Prostate gland (tissue), 2 donors: Measurements from ENCODE around the gene GMNN. TPM values are rescaled to one million over a fixed set of nuclear protein-coding genes. Genes with fewer than 3 reads are reported as not detected.
A peak's percentile ranks its signal among the peaks of the same experiment; 100 is the strongest.

Experiments used
- DNase-seq: peaks from one replicate; pipeline ENCODE4 v3.0.0-alpha.2; 2019; ENCODE audit warnings: low spot score
- H3K27ac ChIP-seq, 2 donors: fragments of 200-600 bp; sonication (generic); 2 replicates each; pipeline ENCODE4 v1.5.1; 2017 to 2019
- H3K27me3 ChIP-seq: fragments of 200-600 bp; sonication (generic); replicated peaks from 2 replicates; pipeline ENCODE4 v1.5.1; 2019; ENCODE audit not compliant: insufficient read depth
- H3K36me3 ChIP-seq, 2 donors: fragments of 200-600 bp; sonication (generic); 1 replicate in 1 of 2; 2 replicates in 1 of 2; pipeline versions ENCODE4 v1.5.1 to v1.8.1; 2017 to 2019
- H3K4me1 ChIP-seq: fragments of 200-600 bp; sonication (generic); replicated peaks from 2 replicates; pipeline ENCODE4 v1.5.1; 2019
- H3K4me3 ChIP-seq, 2 donors: fragments of 200-600 bp; sonication (generic); 2 replicates each; pipeline ENCODE4 v1.5.1; 2017 to 2019
- H3K9me3 ChIP-seq: fragments of 200-600 bp; sonication (generic); 2 replicates; pipeline ENCODE4 v1.5.1; 2017
- POLR2A ChIP-seq: fragments of 450-650 bp; IDR thresholded peaks from one replicate; pipeline ENCODE4 v1.6.1; 2016; ENCODE audit warnings: antibody characterized with exemption, mild to moderate bottlenecking
- POLR2AphosphoS5 ChIP-seq: sonication (generic); formaldehyde crosslinking; IDR thresholded peaks from one replicate; pipeline ENCODE4 v1.6.1; 2017; ENCODE audit warnings: antibody characterized with exemption
- WGBS: methylation state at CpG from one replicate; pipeline ENCODE4 v1.1.5; 2018; 5-methylcytosine and 5-hydroxymethylcytosine counted together
- intact Hi-C: fragments of 100-400 bp; cut with DNase I; formaldehyde crosslinking; loops from one replicate; pipeline ENCODE4 v1.14.2; 2022
- total RNA-seq, 2 donors: library from RNA; depleted of rRNA; stranded (reverse); fragments of >200 nt; gene quantifications; one replicate each; pipeline ENCODE4 v1.1.0, GENCODE V29; 2016
- TF ChIP-seq, protein P1 (sequence below), 4 experiments: fragments of 200-600 bp in 2 of 4; fragments of 450-650 bp in 2 of 4; sonication (generic) in 2 of 4; IDR thresholded peaks; 1 replicate in 3 of 4; 2 replicates in 1 of 4; pipeline ENCODE4 v1.5.1; 2016 to 2019; ENCODE audit warnings: antibody characterized with exemption in 4 of 4, mild to moderate bottlenecking in 2 of 4, moderate library complexity in 2 of 4

GMNN gene
- total RNA-seq, 2 donors from 2014 or later: 9.0 to 129 TPM

DNA sequence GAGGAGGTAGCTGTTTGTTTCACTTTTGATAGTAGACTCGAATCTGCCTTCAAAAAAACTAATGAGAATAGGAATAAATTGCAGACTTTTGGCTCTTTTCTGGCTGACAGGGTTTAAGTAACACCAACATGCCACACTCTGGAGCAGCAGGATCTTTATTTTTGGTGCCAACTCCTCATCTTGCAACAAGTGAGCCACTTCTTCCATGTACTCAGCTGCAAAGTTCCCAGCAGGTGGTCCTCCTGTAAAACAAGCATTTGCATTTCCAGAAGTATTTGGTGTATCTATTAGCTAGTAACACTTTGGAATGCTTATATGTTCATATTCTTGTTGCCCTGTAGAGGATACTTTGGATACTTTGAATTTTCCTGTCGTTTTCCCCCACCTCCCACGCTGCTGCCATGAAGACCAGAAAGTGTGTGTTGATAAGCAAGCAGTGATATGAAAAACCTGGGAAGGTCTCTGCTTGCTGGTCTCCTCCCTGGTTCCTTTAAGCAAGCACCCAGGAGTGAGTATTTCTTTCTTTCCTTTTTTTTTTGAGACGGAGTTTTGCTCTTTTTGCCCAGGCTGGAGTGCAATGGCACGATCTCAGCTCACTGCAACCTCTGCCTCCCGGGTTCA lies 23.0 kb downstream of the GMNN start:
- H3K4me3 ChIP-seq: no peak overlapping the region
- TF ChIP-seq POLR2A (no peak), POLR2AphosphoS5 (no peak)
- TF ChIP-seq, protein P1, sequence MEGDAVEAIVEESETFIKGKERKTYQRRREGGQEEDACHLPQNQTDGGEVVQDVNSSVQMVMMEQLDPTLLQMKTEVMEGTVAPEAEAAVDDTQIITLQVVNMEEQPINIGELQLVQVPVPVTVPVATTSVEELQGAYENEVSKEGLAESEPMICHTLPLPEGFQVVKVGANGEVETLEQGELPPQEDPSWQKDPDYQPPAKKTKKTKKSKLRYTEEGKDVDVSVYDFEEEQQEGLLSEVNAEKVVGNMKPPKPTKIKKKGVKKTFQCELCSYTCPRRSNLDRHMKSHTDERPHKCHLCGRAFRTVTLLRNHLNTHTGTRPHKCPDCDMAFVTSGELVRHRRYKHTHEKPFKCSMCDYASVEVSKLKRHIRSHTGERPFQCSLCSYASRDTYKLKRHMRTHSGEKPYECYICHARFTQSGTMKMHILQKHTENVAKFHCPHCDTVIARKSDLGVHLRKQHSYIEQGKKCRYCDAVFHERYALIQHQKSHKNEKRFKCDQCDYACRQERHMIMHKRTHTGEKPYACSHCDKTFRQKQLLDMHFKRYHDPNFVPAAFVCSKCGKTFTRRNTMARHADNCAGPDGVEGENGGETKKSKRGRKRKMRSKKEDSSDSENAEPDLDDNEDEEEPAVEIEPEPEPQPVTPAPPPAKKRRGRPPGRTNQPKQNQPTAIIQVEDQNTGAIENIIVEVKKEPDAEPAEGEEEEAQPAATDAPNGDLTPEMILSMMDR (IDR thresholded peaks at IDR 0.05): no peak
- H3K27me3 ChIP-seq: no peaks in the 10 kb centered on the region
- H3K9me3 ChIP-seq: no peaks in the 10 kb centered on the region
- H3K36me3 ChIP-seq: no peaks in the 10 kb centered on the region
- intact Hi-C loops: no loop called here
- no peak for DNase-seq
- no peaks in the 10 kb centered on the region for H3K4me1 ChIP-seq
- 74% methylated on average over 6 of the region's 6 CpGs for WGBS
- H3K27ac ChIP-seq: no peak overlapping the region

DNA sequence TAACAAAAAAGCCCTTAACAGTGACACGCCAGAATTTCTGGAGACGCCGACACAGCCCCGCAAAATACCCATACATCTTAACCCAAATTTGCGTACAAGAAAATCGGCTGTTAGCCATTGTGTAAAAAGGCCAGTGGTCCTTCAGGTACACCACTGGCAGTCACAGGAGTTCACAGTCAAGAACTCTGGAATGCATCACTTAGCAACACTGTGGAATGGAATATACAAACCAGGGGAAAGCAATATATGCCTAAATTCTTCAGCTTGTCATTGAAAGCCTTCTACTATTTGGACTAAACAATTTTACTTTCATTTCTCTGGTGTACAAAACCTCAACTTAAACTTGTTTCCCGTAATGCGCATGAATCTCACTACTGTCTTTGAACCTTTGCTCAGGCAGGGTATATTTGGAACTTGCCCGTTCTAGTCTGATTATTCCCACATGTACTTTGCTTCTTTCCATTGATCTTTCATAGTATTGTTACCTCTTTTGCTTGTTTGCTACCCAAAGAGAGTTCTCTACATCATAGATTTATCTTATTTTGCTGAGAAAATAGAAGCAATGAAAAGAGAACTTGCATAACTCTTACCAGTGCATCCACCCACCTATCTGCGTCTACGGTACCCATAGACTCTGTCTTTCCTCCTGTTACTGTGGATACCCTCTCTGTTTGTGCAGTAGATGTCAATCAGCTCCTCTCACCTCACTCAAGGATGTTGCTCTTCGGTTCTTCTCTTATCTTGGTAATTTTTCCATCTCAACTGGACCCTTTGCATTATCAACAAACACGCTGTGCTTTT lies 24.2 kb downstream of the GMNN start, which contains the start of gene ARMH2:
TSS of gene ARMH2 (minus strand) at position 178 of the 801 bp plus-strand sequence. CDS start at position 118, 60 bp downstream.
- no peak within 1 kb of the TSS for H3K27ac ChIP-seq
- no peak for DNase-seq
- H3K9me3 ChIP-seq: no peaks in the 10 kb centered on the region
- H3K36me3 ChIP-seq: no peaks in the 10 kb centered on the region
- TF ChIP-seq, protein P1 (IDR thresholded peaks at IDR 0.05): no peak
- TF ChIP-seq POLR2AphosphoS5 (no peak), POLR2A (no peak)
- no peaks in the 10 kb centered on the region for H3K4me1 ChIP-seq
- no peak within 1 kb of the TSS for H3K4me3 ChIP-seq
- no peaks in the 10 kb centered on the region for H3K27me3 ChIP-seq
- intact Hi-C loops: no loop called here
- WGBS: 94% methylated on average over 13 of the region's 13 CpGs

GRCh38 chr6:24799541-24799915 lies 24.8 kb downstream of the GMNN start:
- H3K4me1 ChIP-seq: no peaks in the 10 kb centered on the region
- no peak overlapping the region for H3K4me3 ChIP-seq
- DNase-seq: no peak
- TF ChIP-seq POLR2A (no peak), POLR2AphosphoS5 (no peak)
- TF ChIP-seq, protein P1 (IDR thresholded peaks at IDR 0.05): no peak
- no peaks in the 10 kb centered on the region for H3K9me3 ChIP-seq
- intact Hi-C loops: no loop called here
- 97% methylated on average over 1 of the region's 1 CpG for WGBS
- H3K36me3 ChIP-seq: no peaks in the 10 kb centered on the region
- H3K27me3 ChIP-seq: no peaks in the 10 kb centered on the region
- no peak overlapping the region for H3K27ac ChIP-seq

GRCh38 chr6:24802271-24803059 lies 27.7 kb downstream of the GMNN start:
- TF ChIP-seq, protein P1 (IDR thresholded peaks at IDR 0.05): no peak
- TF ChIP-seq POLR2AphosphoS5: no peak
- TF ChIP-seq POLR2A: no peak
- no peak overlapping the region for H3K4me3 ChIP-seq
- no peaks in the 10 kb centered on the region for H3K27me3 ChIP-seq
- H3K9me3 ChIP-seq: no peaks in the 10 kb centered on the region
- DNase-seq: no peak
- H3K27ac ChIP-seq: peak overlapping the region; percentile 44 to 67
- no peaks in the 10 kb centered on the region for H3K4me1 ChIP-seq
- H3K36me3 ChIP-seq: no peaks in the 10 kb centered on the region
- WGBS: 76% methylated on average over 8 of the region's 8 CpGs
- intact Hi-C loops: no loop called here
